Measurements from ENCODE around the gene CDH23. TPM values are rescaled to one million over a fixed set of nuclear protein-coding genes. Genes with fewer than 3 reads are reported as not detected.

The CDH23 gene
- total RNA-seq, 1 experiment from 2014 or later: 0.07 TPM

DNA sequence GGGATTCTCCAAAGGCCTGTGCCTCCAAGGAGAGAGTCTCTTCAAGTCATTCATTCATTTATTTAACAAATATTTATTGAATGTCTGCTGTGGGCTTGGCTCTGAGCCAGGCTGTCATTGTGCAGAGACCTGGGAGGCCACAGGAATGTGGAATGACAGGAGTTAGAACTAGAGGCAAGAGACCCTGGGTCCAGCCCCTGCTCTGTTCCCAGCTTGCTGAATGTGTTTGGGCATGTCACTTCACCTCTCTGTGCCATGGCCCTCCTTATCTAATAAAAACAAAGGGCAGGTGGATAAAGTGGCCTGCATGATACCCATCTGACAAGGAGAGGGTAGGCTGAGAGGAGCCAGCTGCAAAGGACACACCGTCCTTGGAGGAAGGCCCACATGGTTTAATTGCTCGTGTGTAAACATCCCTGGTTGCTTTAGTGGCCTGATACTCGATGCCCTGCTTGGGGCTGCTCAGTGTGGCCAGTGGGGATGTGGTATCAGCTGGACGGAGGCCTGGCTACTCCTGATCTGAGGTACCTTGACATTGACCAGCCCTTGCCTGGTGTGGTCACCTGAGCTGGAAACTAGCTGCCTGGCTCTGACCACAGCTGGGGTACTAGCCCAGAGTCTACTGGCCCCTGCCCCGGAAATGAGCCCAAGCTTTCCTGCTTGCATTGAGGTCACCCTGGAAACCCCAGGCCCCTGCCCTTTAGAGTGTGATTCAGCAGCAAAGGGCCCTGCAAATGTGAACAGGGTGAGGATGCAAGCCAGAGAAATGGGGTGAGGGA lies 116.2 kb downstream of the CDH23 start:
- Mint-ChIP-seq H3K4me1 (ENCODE audit: low read depth, unreplicated experiment) (peaks cover 22% of the 10 kb centered on the region), H3K27ac (ENCODE audit: unreplicated experiment) (no peak overlapping the region), H3K9me3 (ENCODE audit: low read depth, unreplicated experiment) (no peaks in the 10 kb centered on the region), H3K4me3 (ENCODE audit: low read depth, unreplicated experiment) (no peak overlapping the region), H3K27me3 (ENCODE audit: unreplicated experiment) (peaks cover 77% of the 10 kb centered on the region), H3K36me3 (ENCODE audit: insufficient read depth, unreplicated experiment) (no peaks in the 10 kb centered on the region)
- TF ChIP-seq, protein P1, sequence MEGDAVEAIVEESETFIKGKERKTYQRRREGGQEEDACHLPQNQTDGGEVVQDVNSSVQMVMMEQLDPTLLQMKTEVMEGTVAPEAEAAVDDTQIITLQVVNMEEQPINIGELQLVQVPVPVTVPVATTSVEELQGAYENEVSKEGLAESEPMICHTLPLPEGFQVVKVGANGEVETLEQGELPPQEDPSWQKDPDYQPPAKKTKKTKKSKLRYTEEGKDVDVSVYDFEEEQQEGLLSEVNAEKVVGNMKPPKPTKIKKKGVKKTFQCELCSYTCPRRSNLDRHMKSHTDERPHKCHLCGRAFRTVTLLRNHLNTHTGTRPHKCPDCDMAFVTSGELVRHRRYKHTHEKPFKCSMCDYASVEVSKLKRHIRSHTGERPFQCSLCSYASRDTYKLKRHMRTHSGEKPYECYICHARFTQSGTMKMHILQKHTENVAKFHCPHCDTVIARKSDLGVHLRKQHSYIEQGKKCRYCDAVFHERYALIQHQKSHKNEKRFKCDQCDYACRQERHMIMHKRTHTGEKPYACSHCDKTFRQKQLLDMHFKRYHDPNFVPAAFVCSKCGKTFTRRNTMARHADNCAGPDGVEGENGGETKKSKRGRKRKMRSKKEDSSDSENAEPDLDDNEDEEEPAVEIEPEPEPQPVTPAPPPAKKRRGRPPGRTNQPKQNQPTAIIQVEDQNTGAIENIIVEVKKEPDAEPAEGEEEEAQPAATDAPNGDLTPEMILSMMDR (IDR thresholded peaks at IDR 0.05; ENCODE audit: unreplicated experiment): no peak
- intact Hi-C loops (cut with micrococcal nuclease; ENCODE audit: unreplicated experiment): no loop called here
- BruUV-seq (replicated peaks): no TSS peak
- CTCF ChIA-PET: interaction anchor here (0.9 to 1.4 kb wide), 3 partner anchors 11 to 129 kb away, joined by 3 to 7 read pairs (median 3); no protein-coding TSS in a partner anchor
- peak; percentile 90 for DNase-seq

DNA sequence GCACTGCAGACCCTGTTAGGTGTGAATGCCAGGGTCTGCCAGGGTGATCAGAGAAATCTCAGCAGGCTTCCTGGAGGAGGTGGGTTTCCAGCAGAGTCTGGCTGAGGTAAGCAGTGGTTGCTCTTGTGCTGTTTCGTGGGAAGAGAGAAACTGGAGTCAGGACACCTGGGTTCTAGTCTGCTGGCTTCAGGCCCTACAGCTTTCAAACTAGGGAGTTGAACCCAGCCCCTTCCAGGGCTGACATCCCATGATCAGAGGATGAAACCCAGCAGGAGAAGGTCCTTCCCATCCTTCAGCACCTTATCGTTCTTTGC lies 116.8 kb downstream of the CDH23 start:
- Mint-ChIP-seq H3K27ac (ENCODE audit: unreplicated experiment) (no peak overlapping the region), H3K36me3 (ENCODE audit: insufficient read depth, unreplicated experiment) (no peaks in the 10 kb centered on the region), H3K27me3 (ENCODE audit: unreplicated experiment) (peaks cover 71% of the 10 kb centered on the region), H3K4me3 (ENCODE audit: low read depth, unreplicated experiment) (no peak overlapping the region), H3K4me1 (ENCODE audit: low read depth, unreplicated experiment) (peaks cover 22% of the 10 kb centered on the region), H3K9me3 (ENCODE audit: low read depth, unreplicated experiment) (no peaks in the 10 kb centered on the region)
- intact Hi-C loops (cut with micrococcal nuclease; ENCODE audit: unreplicated experiment): no loop called here
- CTCF ChIA-PET: interaction anchor here (1.4 kb wide), 1 partner anchor 57 kb away, joined by 7 read pairs; no protein-coding TSS in a partner anchor
- BruUV-seq (replicated peaks): no TSS peak
- TF ChIP-seq, protein P1 (IDR thresholded peaks at IDR 0.05; ENCODE audit: unreplicated experiment): no peak
- DNase-seq: no peak

DNA sequence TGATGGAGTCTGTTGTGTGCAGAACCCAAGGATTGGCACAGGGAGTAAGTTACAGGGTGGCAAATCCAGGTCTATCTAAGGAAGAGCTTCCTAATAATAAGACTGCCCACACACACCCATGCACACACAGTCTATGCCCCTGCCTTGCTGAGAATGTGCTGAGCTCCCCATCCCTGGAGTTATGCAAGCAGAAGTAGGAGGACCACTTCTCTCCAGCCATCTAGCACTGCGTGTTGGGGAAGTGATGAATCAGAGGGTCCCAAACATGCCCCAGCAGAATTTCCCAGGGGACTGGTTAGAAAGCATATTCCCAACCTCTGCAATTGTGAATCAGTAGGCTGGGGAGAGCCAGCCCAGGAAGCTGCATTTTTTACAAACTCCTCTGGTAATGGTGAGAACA lies 117.2 kb downstream of the CDH23 start:
- Mint-ChIP-seq H3K27ac (ENCODE audit: unreplicated experiment) (no peak overlapping the region), H3K9me3 (ENCODE audit: low read depth, unreplicated experiment) (no peaks in the 10 kb centered on the region), H3K36me3 (ENCODE audit: insufficient read depth, unreplicated experiment) (no peaks in the 10 kb centered on the region), H3K4me3 (ENCODE audit: low read depth, unreplicated experiment) (no peak overlapping the region), H3K4me1 (ENCODE audit: low read depth, unreplicated experiment) (peaks cover 22% of the 10 kb centered on the region), H3K27me3 (ENCODE audit: unreplicated experiment) (peaks cover 67% of the 10 kb centered on the region)
- CTCF ChIA-PET: no interaction called here
- no peak for DNase-seq
- TF ChIP-seq, protein P1 (IDR thresholded peaks at IDR 0.05; ENCODE audit: unreplicated experiment): no peak
- intact Hi-C loops (cut with micrococcal nuclease; ENCODE audit: unreplicated experiment): no loop called here
- BruUV-seq (replicated peaks): no TSS peak

DNA sequence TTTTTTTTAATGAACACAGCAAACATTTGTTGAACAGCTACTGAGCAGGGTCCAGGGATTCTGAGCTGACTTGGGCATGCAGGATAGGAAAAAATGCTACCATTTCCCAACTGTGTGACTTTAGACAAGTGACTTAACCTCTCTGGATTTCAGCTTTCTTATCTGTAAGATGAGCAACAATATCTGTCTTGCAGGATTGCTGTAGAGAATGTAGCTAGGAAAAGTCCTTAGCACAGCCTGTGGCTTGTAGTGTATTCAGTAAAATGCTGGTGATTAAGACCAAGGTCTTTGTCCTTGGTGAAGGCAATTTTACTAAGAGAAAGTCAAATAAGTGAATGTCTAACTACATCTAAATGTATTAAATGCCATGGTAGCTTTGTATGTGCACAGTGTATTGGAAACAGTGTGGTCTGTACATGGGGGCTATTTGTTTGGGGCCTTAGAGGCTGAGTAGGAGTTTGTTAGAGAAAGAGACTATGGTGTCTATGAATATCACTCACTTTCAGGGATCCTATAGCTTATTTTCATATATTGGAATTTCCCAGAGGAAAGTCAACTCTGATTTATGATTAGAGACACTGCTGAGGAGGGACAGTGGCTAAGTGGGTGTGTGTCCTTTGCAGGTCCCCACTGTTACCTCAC lies 118.9 kb downstream of the CDH23 start:
- intact Hi-C loops (cut with micrococcal nuclease; ENCODE audit: unreplicated experiment): no loop called here
- Mint-ChIP-seq H3K36me3 (ENCODE audit: insufficient read depth, unreplicated experiment) (no peaks in the 10 kb centered on the region), H3K4me1 (ENCODE audit: low read depth, unreplicated experiment) (peaks cover 22% of the 10 kb centered on the region), H3K27me3 (ENCODE audit: unreplicated experiment) (peaks cover 62% of the 10 kb centered on the region), H3K9me3 (ENCODE audit: low read depth, unreplicated experiment) (no peaks in the 10 kb centered on the region), H3K4me3 (ENCODE audit: low read depth, unreplicated experiment) (no peak overlapping the region), H3K27ac (ENCODE audit: unreplicated experiment) (no peak overlapping the region)
- TF ChIP-seq, protein P1 (IDR thresholded peaks at IDR 0.05; ENCODE audit: unreplicated experiment): no peak
- CTCF ChIA-PET: interaction anchor here (1.0 kb wide), 1 partner anchor 26 kb away, joined by 3 read pairs; no protein-coding TSS in a partner anchor
- DNase-seq: no peak
- no TSS peak for BruUV-seq (replicated peaks)
